Nephron progenitor cell (in vitro differentiated cells): ENCODE data around the gene MED12L.

ENCODE experiments used
- DNase-seq: peaks from one replicate; pipeline ENCODE4 v3.0.0; 2021
- H3K27ac Mint-ChIP-seq: 2 replicates; pipeline ENCODE4 v1.8.0; 2021; ENCODE audit warnings: mild to moderate bottlenecking, moderate library complexity, mixed read lengths
- H3K27me3 Mint-ChIP-seq: 2 replicates; pipeline ENCODE4 v1.8.0; 2021; ENCODE audit warnings: mild to moderate bottlenecking, low read depth, mixed read lengths; ENCODE audit not compliant: poor library complexity
- H3K36me3 Mint-ChIP-seq: 2 replicates; pipeline ENCODE4 v1.8.0; 2021; ENCODE audit warnings: low read depth, mixed read lengths
- H3K4me1 Mint-ChIP-seq: 2 replicates; pipeline ENCODE4 v1.8.0; 2021; ENCODE audit warnings: mixed read lengths
- H3K4me3 Mint-ChIP-seq: 2 replicates; pipeline ENCODE4 v1.8.0; 2021; ENCODE audit warnings: mild to moderate bottlenecking, moderate library complexity, mixed read lengths
- H3K9me3 Mint-ChIP-seq: 2 replicates; pipeline ENCODE4 v1.8.0; 2021; ENCODE audit warnings: mild to moderate bottlenecking, moderate library complexity, mixed read lengths
- CTCF ChIP-seq: fragments of 200-600 bp; sonication (generic); IDR thresholded peaks from 2 replicates; pipeline ENCODE4 v1.5.0; 2021; ENCODE audit warnings: antibody characterized with exemption

Gene MED12L

GRCh38 chr3:151395806-151396205 lies 310.3 kb downstream of the MED12L start:
- DNase-seq = no peak
- H3K36me3 Mint-ChIP-seq = peaks cover 48% of the 10 kb centered on the region
- no peak overlapping the region for H3K4me3 Mint-ChIP-seq
- TF ChIP-seq CTCF = no peak
- no peaks in the 10 kb centered on the region for H3K4me1 Mint-ChIP-seq
- H3K9me3 Mint-ChIP-seq = no peaks in the 10 kb centered on the region
- H3K27me3 Mint-ChIP-seq = no peaks in the 10 kb centered on the region
- no peak overlapping the region for H3K27ac Mint-ChIP-seq

- TF ChIP-seq CTCF = no peak
- H3K4me3 Mint-ChIP-seq = no peak overlapping the region
- no peaks in the 10 kb centered on the region for H3K27me3 Mint-ChIP-seq
- no peak for DNase-seq
- H3K9me3 Mint-ChIP-seq = no peaks in the 10 kb centered on the region
- H3K27ac Mint-ChIP-seq = no peak overlapping the region
- no peaks in the 10 kb centered on the region for H3K4me1 Mint-ChIP-seq
- peaks cover 30% of the 10 kb centered on the region for H3K36me3 Mint-ChIP-seq
Observed at GRCh38 chr3:151398895-151399294, 313.4 kb downstream of the MED12L start.

GRCh38 chr3:151400341-151400740 lies 314.9 kb downstream of the MED12L start:
- peaks cover 25% of the 10 kb centered on the region for H3K36me3 Mint-ChIP-seq
- no peak overlapping the region for H3K4me3 Mint-ChIP-seq
- no peak overlapping the region for H3K27ac Mint-ChIP-seq
- H3K9me3 Mint-ChIP-seq = no peaks in the 10 kb centered on the region
- no peaks in the 10 kb centered on the region for H3K4me1 Mint-ChIP-seq
- no peaks in the 10 kb centered on the region for H3K27me3 Mint-ChIP-seq
- DNase-seq = no peak
- no peak for TF ChIP-seq CTCF

GRCh38 chr3:151402349-151402748 lies 316.9 kb downstream of the MED12L start:
- no peak for DNase-seq
- no peak for TF ChIP-seq CTCF
- Mint-ChIP-seq H3K27me3 (no peaks in the 10 kb centered on the region), H3K9me3 (no peaks in the 10 kb centered on the region), H3K4me3 (no peak overlapping the region), H3K36me3 (peaks cover 14% of the 10 kb centered on the region), H3K27ac (no peak overlapping the region), H3K4me1 (no peaks in the 10 kb centered on the region)

- DNase-seq = no peak
- no peak for TF ChIP-seq CTCF
- Mint-ChIP-seq H3K27ac (no peak overlapping the region), H3K36me3 (peaks cover 14% of the 10 kb centered on the region), H3K9me3 (no peaks in the 10 kb centered on the region), H3K4me3 (no peak overlapping the region), H3K4me1 (no peaks in the 10 kb centered on the region), H3K27me3 (no peaks in the 10 kb centered on the region)
Observed at GRCh38 chr3:151403246-151403645, 317.8 kb downstream of the MED12L start.

GRCh38 chr3:151404316-151404715 lies 318.9 kb downstream of the MED12L start:
- H3K4me1 Mint-ChIP-seq = no peaks in the 10 kb centered on the region
- TF ChIP-seq CTCF = no peak
- H3K36me3 Mint-ChIP-seq = peaks cover 14% of the 10 kb centered on the region
- no peaks in the 10 kb centered on the region for H3K9me3 Mint-ChIP-seq
- H3K27me3 Mint-ChIP-seq = no peaks in the 10 kb centered on the region
- no peak overlapping the region for H3K4me3 Mint-ChIP-seq
- no peak overlapping the region for H3K27ac Mint-ChIP-seq
- DNase-seq = no peak
